Natural killer cell (primary cell): ENCODE results near the gene SLC25A21. TPM values are rescaled to one million over a fixed set of nuclear protein-coding genes. Genes with fewer than 3 reads are reported as not detected.

Experiments
- ATAC-seq, 3 donors: fragments of 150-1000 bp in 2 of 3; fragments of 200-7000 bp in 1 of 3; cut with Tn5 transposase; 1 replicate in 1 of 3; 2 replicates in 2 of 3; pipeline ENCODE4 v1.10.0; 2021; ENCODE audit warnings: mild to moderate bottlenecking in 2 of 3, moderate library complexity in 2 of 3
- DNase-seq, 2 donors: peaks; one replicate each; pipeline versions ENCODE4 v3.0.0 to v3.0.0-alpha.2; 2013 to 2021; ENCODE audit warnings: mixed read lengths in 1 of 2
- H3K27ac ChIP-seq: one replicate; pipeline ENCODE4 v1.5.1; 2013; ENCODE audit warnings: mild to moderate bottlenecking, low read length
- H3K27me3 ChIP-seq: one replicate; pipeline ENCODE4 v1.6.1; 2013; ENCODE audit warnings: low read length; ENCODE audit not compliant: control insufficient read depth, insufficient read depth
- H3K36me3 ChIP-seq: one replicate; pipeline ENCODE4 v1.6.1; 2013; ENCODE audit warnings: low read length; ENCODE audit not compliant: control insufficient read depth, insufficient read depth
- H3K4me1 ChIP-seq: one replicate; pipeline ENCODE4 v1.6.1; 2013; ENCODE audit warnings: low read length; ENCODE audit not compliant: control insufficient read depth, insufficient read depth
- H3K4me3 ChIP-seq: one replicate; pipeline ENCODE4 v1.5.1; 2013; ENCODE audit warnings: low read length
- H3K9me3 ChIP-seq: one replicate; pipeline ENCODE4 v1.6.1; 2013; ENCODE audit warnings: low read length; ENCODE audit not compliant: control insufficient read depth, insufficient read depth
- H3K27ac Mint-ChIP-seq, 2 donors: one replicate each; pipeline ENCODE4 v1.8.0; 2022; ENCODE audit warnings: mild to moderate bottlenecking in 2 of 2, mixed read lengths in 2 of 2, moderate library complexity in 1 of 2
- H3K27me3 Mint-ChIP-seq, 2 donors: one replicate each; pipeline ENCODE4 v1.8.0; 2022; ENCODE audit warnings: low read depth in 2 of 2, mixed read lengths in 2 of 2
- H3K36me3 Mint-ChIP-seq: one replicate; pipeline ENCODE4 v1.8.0; 2022; ENCODE audit warnings: mixed read lengths
- H3K4me1 Mint-ChIP-seq, 2 donors: one replicate each; pipeline ENCODE4 v1.8.0; 2022; ENCODE audit warnings: mixed read lengths in 2 of 2
- H3K4me3 Mint-ChIP-seq: one replicate; pipeline ENCODE4 v1.8.0; 2022; ENCODE audit warnings: mild to moderate bottlenecking, moderate library complexity, mixed read lengths
- H3K9me3 Mint-ChIP-seq, 2 donors: one replicate each; pipeline ENCODE4 v1.8.0; 2022; ENCODE audit warnings: mixed read lengths in 2 of 2
- CTCF ChIP-seq: fragments of 200-600 bp; IDR thresholded peaks from one replicate; pipeline ENCODE4 v1.8.0; 2022; ENCODE audit warnings: antibody characterized with exemption
- WGBS: methylation state at CpG from one replicate; pipeline ENCODE4 v1.1.7; 2013; ENCODE audit warnings: missing lambda C conversion rate; ENCODE audit not compliant: insufficient coverage; 5-methylcytosine and 5-hydroxymethylcytosine counted together
- intact Hi-C: fragments of 100-400 bp; cut with micrococcal nuclease; formaldehyde crosslinking; loops from one replicate; pipeline ENCODE4 v1.14.2; 2022
- total RNA-seq, 4 donors: library from RNA; stranded (reverse); fragments of 120-200 nt in 1 of 4; gene quantifications; one replicate each; pipeline versions ENCODE4 v1.2.3 to v1.2.4, GENCODE V29; 2013 to 2022

The SLC25A21 gene
- total RNA-seq, 3 donors from 2014 or later (not counting 1 experiment from before 2014, with no cell fraction given) = not detected

- Mint-ChIP-seq H3K36me3 (no peaks in the 10 kb centered on the region), H3K4me3 (no peak overlapping the region), H3K4me1 (no peaks in the 10 kb centered on the region), H3K27me3 (no peaks in the 10 kb centered on the region), H3K9me3 (peaks cover 3 to 5% of the 10 kb centered on the region in 2 donors), H3K27ac (no peak overlapping the region)
- H3K36me3 ChIP-seq = no peaks in the 10 kb centered on the region
- DNase-seq = no peak
- 100% methylated on average over 1 of the region's 5 CpGs for WGBS
- H3K9me3 ChIP-seq = no peaks in the 10 kb centered on the region
- TF ChIP-seq CTCF = no peak
- H3K27ac ChIP-seq = no peak overlapping the region
- intact Hi-C loops = no loop called here
- H3K4me3 ChIP-seq = no peak overlapping the region
- ATAC-seq = no peak
- no peaks in the 10 kb centered on the region for H3K4me1 ChIP-seq
- H3K27me3 ChIP-seq = no peaks in the 10 kb centered on the region
Measured at GRCh38 chr14:37116933-37117849, 55.2 kb downstream of the SLC25A21 start.

- Histone ChIP-seq H3K27me3 (no peaks in the 10 kb centered on the region), H3K36me3 (no peaks in the 10 kb centered on the region), H3K27ac (no peak overlapping the region), H3K4me1 (no peaks in the 10 kb centered on the region), H3K9me3 (no peaks in the 10 kb centered on the region), H3K4me3 (no peak overlapping the region)
- TF ChIP-seq CTCF = no peak
- WGBS = no CpG with 5 or more reads among the region's 1 CpG
- intact Hi-C loops = no loop called here
- H3K27me3 Mint-ChIP-seq = no peaks in the 10 kb centered on the region
- no peaks in the 10 kb centered on the region for H3K36me3 Mint-ChIP-seq
- H3K9me3 Mint-ChIP-seq = peaks cover 5 to 7% of the 10 kb centered on the region in 2 donors
- ATAC-seq (no peak), DNase-seq (no peak)
- no peak overlapping the region for H3K27ac Mint-ChIP-seq
- no peak overlapping the region for H3K4me3 Mint-ChIP-seq
- H3K4me1 Mint-ChIP-seq = no peaks in the 10 kb centered on the region
Measured at GRCh38 chr14:37115406-37115805, 57.0 kb downstream of the SLC25A21 start.

- no peaks in the 10 kb centered on the region for H3K36me3 Mint-ChIP-seq
- no peaks in the 10 kb centered on the region for H3K27me3 Mint-ChIP-seq
- no peaks in the 10 kb centered on the region for H3K4me1 ChIP-seq
- H3K4me3 Mint-ChIP-seq = no peak overlapping the region
- peaks cover 5 to 6% of the 10 kb centered on the region in 2 donors for H3K9me3 Mint-ChIP-seq
- H3K9me3 ChIP-seq = no peaks in the 10 kb centered on the region
- no peaks in the 10 kb centered on the region for H3K36me3 ChIP-seq
- H3K27ac Mint-ChIP-seq = no peak overlapping the region
- 60% methylated on average over 1 of the region's 3 CpGs for WGBS
- no peak overlapping the region for H3K4me3 ChIP-seq
- H3K4me1 Mint-ChIP-seq = no peaks in the 10 kb centered on the region
- intact Hi-C loops = no loop called here
- TF ChIP-seq CTCF = no peak
- no peaks in the 10 kb centered on the region for H3K27me3 ChIP-seq
- ATAC-seq (no peak), DNase-seq (no peak)
- no peak overlapping the region for H3K27ac ChIP-seq
Measured at GRCh38 chr14:37114559-37114958, 57.8 kb downstream of the SLC25A21 start.
